ENCODE measurements around the gene WNT6. TPM values are rescaled to one million over a fixed set of nuclear protein-coding genes. Genes with fewer than 3 reads are reported as not detected.

WNT6 gene
- total RNA-seq = not detected in 2 replicates

- no peak for DNase-seq (ENCODE audit: low read depth in 2 of 2)
Measured at GRCh38 chr2:218859556-218859987, at the start of gene WNT6. WNT6 (plus strand) TSS chr2:218859805; CDS start chr2:218860038, 233 bp downstream.

GRCh38 chr2:218810256-218810655 lies 49.3 kb upstream of the WNT6 start:
- DNase-seq (ENCODE audit: low read depth in 2 of 2) = no peak

GRCh38 chr2:218811382-218811781 lies 48.2 kb upstream of the WNT6 start:
- DNase-seq (ENCODE audit: low read depth in 2 of 2) = no peak

- no peak for DNase-seq (ENCODE audit: low read depth in 2 of 2)
Measured at GRCh38 chr2:218812096-218812815, 47.3 kb upstream of the WNT6 start.

GRCh38 chr2:218812861-218813260 lies 46.7 kb upstream of the WNT6 start:
- no peak for DNase-seq (ENCODE audit: low read depth in 2 of 2)

- DNase-seq (ENCODE audit: low read depth in 2 of 2) = no peak
Measured at GRCh38 chr2:218813771-218814460, 45.7 kb upstream of the WNT6 start.

GRCh38 chr2:218814540-218815243 lies 44.9 kb upstream of the WNT6 start:
- DNase-seq (ENCODE audit: low read depth in 2 of 2) = no peak

GRCh38 chr2:218815244-218815637 lies 44.4 kb upstream of the WNT6 start:
- DNase-seq (ENCODE audit: low read depth in 2 of 2) = no peak

- no peak for DNase-seq (ENCODE audit: low read depth in 2 of 2)
Measured at GRCh38 chr2:218815649-218816048, 44.0 kb upstream of the WNT6 start.

- DNase-seq (ENCODE audit: low read depth in 2 of 2) = no peak
Measured at GRCh38 chr2:218816561-218817011, 43.0 kb upstream of the WNT6 start.

GRCh38 chr2:218819093-218819492 lies 40.5 kb upstream of the WNT6 start:
- no peak for DNase-seq (ENCODE audit: low read depth in 2 of 2)

- no peak for DNase-seq (ENCODE audit: low read depth in 2 of 2)
Measured at GRCh38 chr2:218820746-218821369, 38.7 kb upstream of the WNT6 start.

- no peak for DNase-seq (ENCODE audit: low read depth in 2 of 2)
Measured at GRCh38 chr2:218821605-218822211, 37.9 kb upstream of the WNT6 start.

- DNase-seq (ENCODE audit: low read depth in 2 of 2) = no peak
Measured at GRCh38 chr2:218822622-218823021, 37.0 kb upstream of the WNT6 start.

GRCh38 chr2:218823196-218823855 lies 36.3 kb upstream of the WNT6 start:
- DNase-seq (ENCODE audit: low read depth in 2 of 2) = no peak

GRCh38 chr2:218824004-218824403 lies 35.6 kb upstream of the WNT6 start:
- DNase-seq (ENCODE audit: low read depth in 2 of 2) = no peak

GRCh38 chr2:218826791-218827190 lies 32.8 kb upstream of the WNT6 start:
- no peak for DNase-seq (ENCODE audit: low read depth in 2 of 2)

- DNase-seq (ENCODE audit: low read depth in 2 of 2) = no peak
Measured at GRCh38 chr2:218827701-218828476, 31.7 kb upstream of the WNT6 start.

GRCh38 chr2:218828477-218828778 lies 31.2 kb upstream of the WNT6 start:
- no peak for DNase-seq (ENCODE audit: low read depth in 2 of 2)

- no peak for DNase-seq (ENCODE audit: low read depth in 2 of 2)
Measured at GRCh38 chr2:218829868-218830451, 29.6 kb upstream of the WNT6 start.

Measured in lung microvascular endothelial cell (primary cell).